Sigmoid colon (tissue), 4 donors: ENCODE results near the gene COL11A1.

ENCODE experiments used
- EP300 ChIP-seq, 4 donors: sonication (generic); formaldehyde crosslinking; IDR thresholded peaks; one replicate each; pipeline ENCODE4 v1.6.1; 2017; ENCODE audit warnings: antibody characterized with exemption in 4 of 4
- POLR2A ChIP-seq, 2 donors: fragments of 450-650 bp; IDR thresholded peaks; one replicate each; pipeline ENCODE4 v1.6.1; 2016; ENCODE audit warnings: antibody characterized with exemption in 2 of 2, mild to moderate bottlenecking in 2 of 2, moderate library complexity in 2 of 2
- TF ChIP-seq, protein P1 (sequence below), 4 experiments: fragments of 450-650 bp in 3 of 4; fragments of 200-600 bp in 1 of 4; IDR thresholded peaks; one replicate each; pipeline ENCODE4 v1.5.1; 2016 to 2019; ENCODE audit warnings: antibody characterized with exemption in 4 of 4, mild to moderate bottlenecking in 3 of 4, moderate library complexity in 2 of 4

DNA sequence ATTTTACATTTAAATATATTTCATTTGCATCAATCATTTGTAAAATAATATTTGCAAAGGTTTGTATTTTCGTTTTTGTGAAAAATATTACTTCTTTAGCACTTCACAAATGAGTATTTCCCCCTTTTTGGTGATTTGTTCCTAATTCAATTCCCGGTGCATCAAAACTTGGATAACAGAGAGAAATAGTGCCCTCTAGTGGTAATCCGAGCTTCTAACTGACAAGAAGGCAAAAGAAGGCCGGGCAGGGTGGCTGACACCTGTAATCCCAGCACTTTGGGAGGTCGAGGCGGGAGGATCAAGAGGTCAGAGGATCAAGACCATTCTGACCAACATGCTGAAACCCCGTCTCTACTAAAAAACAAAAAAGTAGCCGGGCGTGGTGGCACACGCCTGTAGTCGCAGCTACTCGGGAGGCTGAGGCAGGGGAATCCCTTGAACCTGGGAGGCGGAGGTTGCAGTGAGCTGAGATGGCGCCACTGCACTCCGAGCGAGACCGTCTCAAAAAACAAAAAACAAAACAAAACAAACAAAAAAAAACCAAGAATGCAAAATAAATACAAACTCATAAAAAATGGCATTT lies 137.7 kb downstream of the COL11A1 start:
- TF ChIP-seq POLR2A (IDR thresholded peaks at IDR 0.05) = no peak
- no peak for TF ChIP-seq EP300 (IDR thresholded peaks at IDR 0.05)
- TF ChIP-seq, protein P1, sequence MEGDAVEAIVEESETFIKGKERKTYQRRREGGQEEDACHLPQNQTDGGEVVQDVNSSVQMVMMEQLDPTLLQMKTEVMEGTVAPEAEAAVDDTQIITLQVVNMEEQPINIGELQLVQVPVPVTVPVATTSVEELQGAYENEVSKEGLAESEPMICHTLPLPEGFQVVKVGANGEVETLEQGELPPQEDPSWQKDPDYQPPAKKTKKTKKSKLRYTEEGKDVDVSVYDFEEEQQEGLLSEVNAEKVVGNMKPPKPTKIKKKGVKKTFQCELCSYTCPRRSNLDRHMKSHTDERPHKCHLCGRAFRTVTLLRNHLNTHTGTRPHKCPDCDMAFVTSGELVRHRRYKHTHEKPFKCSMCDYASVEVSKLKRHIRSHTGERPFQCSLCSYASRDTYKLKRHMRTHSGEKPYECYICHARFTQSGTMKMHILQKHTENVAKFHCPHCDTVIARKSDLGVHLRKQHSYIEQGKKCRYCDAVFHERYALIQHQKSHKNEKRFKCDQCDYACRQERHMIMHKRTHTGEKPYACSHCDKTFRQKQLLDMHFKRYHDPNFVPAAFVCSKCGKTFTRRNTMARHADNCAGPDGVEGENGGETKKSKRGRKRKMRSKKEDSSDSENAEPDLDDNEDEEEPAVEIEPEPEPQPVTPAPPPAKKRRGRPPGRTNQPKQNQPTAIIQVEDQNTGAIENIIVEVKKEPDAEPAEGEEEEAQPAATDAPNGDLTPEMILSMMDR (IDR thresholded peaks at IDR 0.05) = peak in 1 of 4 experiments; percentile 59
